ENCODE measurements around the gene XPO5. TPM values are rescaled to one million over a fixed set of nuclear protein-coding genes. Genes with fewer than 3 reads are reported as not detected.
A peak's percentile ranks its signal among the peaks of the same experiment; 100 is the strongest.
"Not testable (repeated sequence)": the region's sequence is repeated elsewhere in the genome, so short reads cannot be mapped to it uniquely, and the experiment has no call there.

The XPO5 gene
- 15.9 TPM for total RNA-seq (ENCODE audit: insufficient read depth, low replicate concordance)

- DNase-seq (ENCODE audit: low spot score): peak; percentile 95
These were observed at the start of gene XPO5, which contains the start of gene POLH for GRCh38 chr6:43575772-43576551. Gene XPO5, minus strand, starts transcription at chr6:43576038. Its CDS starts 174 bp downstream, at chr6:43575864. Gene POLH, plus strand, starts transcription at chr6:43576185. Its CDS starts 6,135 bp downstream, at chr6:43582320.

GRCh38 chr6:43625393-43625992 lies 49.7 kb upstream of the XPO5 start:
- no peak for DNase-seq (ENCODE audit: low spot score)

GRCh38 chr6:43624786-43625288 lies 49.0 kb upstream of the XPO5 start:
- DNase-seq (ENCODE audit: low spot score): no peak

- no peak for DNase-seq (ENCODE audit: low spot score)
These were observed 48.3 kb upstream of the XPO5 start for GRCh38 chr6:43623880-43624785.

- no peak for DNase-seq (ENCODE audit: low spot score)
These were observed 46.7 kb upstream of the XPO5 start for GRCh38 chr6:43622541-43622940.

GRCh38 chr6:43621836-43622180 lies 46.0 kb upstream of the XPO5 start:
- no peak for DNase-seq (ENCODE audit: low spot score)

GRCh38 chr6:43621078-43621835 lies 45.4 kb upstream of the XPO5 start:
- DNase-seq (ENCODE audit: low spot score): no peak

- DNase-seq (ENCODE audit: low spot score): no peak
These were observed 41.1 kb upstream of the XPO5 start for GRCh38 chr6:43616725-43617472.

GRCh38 chr6:43614396-43614730 lies 38.5 kb upstream of the XPO5 start:
- no peak for DNase-seq (ENCODE audit: low spot score)

GRCh38 chr6:43613721-43614395 lies 38.0 kb upstream of the XPO5 start:
- DNase-seq (ENCODE audit: low spot score): no peak

GRCh38 chr6:43610431-43610830 lies 34.6 kb upstream of the XPO5 start:
- DNase-seq (ENCODE audit: low spot score): no peak

GRCh38 chr6:43609402-43609801 lies 33.6 kb upstream of the XPO5 start:
- DNase-seq (ENCODE audit: low spot score): no peak

GRCh38 chr6:43608807-43609206 lies 33.0 kb upstream of the XPO5 start:
- DNase-seq (ENCODE audit: low spot score): no peak

GRCh38 chr6:43608310-43608763 lies 32.5 kb upstream of the XPO5 start:
- peak; percentile 82 for DNase-seq (ENCODE audit: low spot score)

- no peak for DNase-seq (ENCODE audit: low spot score)
These were observed 30.2 kb upstream of the XPO5 start for GRCh38 chr6:43606019-43606418.

- no peak for DNase-seq (ENCODE audit: low spot score)
These were observed 28.3 kb upstream of the XPO5 start for GRCh38 chr6:43604174-43604573.

GRCh38 chr6:43600595-43600994 lies 24.8 kb upstream of the XPO5 start:
- DNase-seq (ENCODE audit: low spot score): no peak

- no peak for DNase-seq (ENCODE audit: low spot score)
These were observed 18.1 kb upstream of the XPO5 start for GRCh38 chr6:43593938-43594337.

GRCh38 chr6:43589564-43589963 lies 13.7 kb upstream of the XPO5 start:
- DNase-seq (ENCODE audit: low spot score): not testable (repeated sequence)

- no peak for DNase-seq (ENCODE audit: low spot score)
These were observed 12.4 kb upstream of the XPO5 start for GRCh38 chr6:43588194-43588593.

Data from umbilical cord (tissue), 2 donors.